GM23338 (cell line): ENCODE data around the gene CAV2. TPM values are rescaled to one million over a fixed set of nuclear protein-coding genes. Genes with fewer than 3 reads are reported as not detected.

ENCODE experiments used
- ATAC-seq: fragments of 200-7000 bp; cut with Tn5 transposase; 3 replicates; pipeline ENCODE4 v1.9.1; 2020
- DNase-seq: peaks from one replicate; pipeline ENCODE4 v3.0.0-alpha.2; 2015; ENCODE audit warnings: low spot score
- H2AFZ ChIP-seq: fragments of 200-600 bp; sonication (generic); 2 replicates; pipeline ENCODE4 v1.8.0; 2016; ENCODE audit warnings: antibody characterized with exemption, mild to moderate bottlenecking, moderate library complexity
- H3F3A ChIP-seq: fragments of 200-600 bp; sonication (generic); replicated peaks from 2 replicates; pipeline ENCODE4 v1.8.0; 2017; ENCODE audit warnings: antibody characterized with exemption, mixed run types, low read depth
- H3K27ac ChIP-seq: fragments of 200-600 bp; sonication (generic); 2 replicates; pipeline ENCODE4 v1.6.1; 2016; ENCODE audit warnings: low read depth
- H3K27me3 ChIP-seq: fragments of 200-600 bp; sonication (generic); 2 replicates; pipeline ENCODE4 v1.8.0; 2016; ENCODE audit warnings: mild to moderate bottlenecking, mixed run types, moderate library complexity; ENCODE audit not compliant: insufficient read depth
- H3K36me3 ChIP-seq: fragments of 200-600 bp; sonication (generic); 2 replicates; pipeline ENCODE4 v1.8.0; 2016; ENCODE audit warnings: mild to moderate bottlenecking; ENCODE audit not compliant: insufficient read depth
- H3K4me1 ChIP-seq: fragments of 200-600 bp; sonication (generic); 2 replicates; pipeline ENCODE4 v1.8.0; 2016; ENCODE audit warnings: mild to moderate bottlenecking, moderate library complexity; ENCODE audit not compliant: insufficient read depth
- H3K4me2 ChIP-seq: fragments of 200-600 bp; sonication (generic); 2 replicates; pipeline ENCODE4 v1.7.1; 2017; ENCODE audit warnings: mixed run types
- H3K4me3 ChIP-seq: fragments of 200-600 bp; sonication (generic); 2 replicates; pipeline ENCODE4 v1.6.1; 2016; ENCODE audit warnings: mixed run types
- H3K79me2 ChIP-seq: fragments of 200-600 bp; sonication (generic); replicated peaks from 2 replicates; pipeline ENCODE4 v1.8.0; 2017; ENCODE audit warnings: mild to moderate bottlenecking; ENCODE audit not compliant: insufficient read depth
- H3K9me2 ChIP-seq: fragments of 200-600 bp; sonication (generic); 2 replicates; pipeline ENCODE4 v1.8.0; 2017; ENCODE audit not compliant: insufficient read depth
- H4K20me1 ChIP-seq: fragments of 200-600 bp; sonication (generic); replicated peaks from 2 replicates; pipeline ENCODE4 v1.8.0; 2017; ENCODE audit warnings: mild to moderate bottlenecking; ENCODE audit not compliant: insufficient read depth
- H3K27ac Mint-ChIP-seq: 2 replicates; pipeline ENCODE4 v1.8.0; 2020; ENCODE audit warnings: inconsistent platforms, mild to moderate bottlenecking, moderate library complexity, mixed read lengths
- H3K27me3 Mint-ChIP-seq: 3 replicates; pipeline ENCODE4 v1.8.0; 2022; ENCODE audit warnings: low read depth, mild to moderate bottlenecking, moderate library complexity, mixed read lengths, inconsistent platforms; ENCODE audit not compliant: insufficient read depth, poor library complexity
- H3K36me3 Mint-ChIP-seq: 3 replicates; pipeline ENCODE4 v1.8.0; 2021; ENCODE audit warnings: low read depth, mild to moderate bottlenecking, inconsistent platforms, moderate library complexity, mixed read lengths
- H3K4me1 Mint-ChIP-seq: 3 replicates; pipeline ENCODE4 v1.8.0; 2020; ENCODE audit warnings: mild to moderate bottlenecking, inconsistent platforms, mixed read lengths
- H3K4me3 Mint-ChIP-seq: 3 replicates; pipeline ENCODE4 v1.8.0; 2021; ENCODE audit warnings: moderate library complexity, mild to moderate bottlenecking, inconsistent platforms, mixed read lengths
- H3K9me3 Mint-ChIP-seq: 3 replicates; pipeline ENCODE4 v1.8.0; 2020; ENCODE audit warnings: moderate library complexity, mild to moderate bottlenecking, inconsistent platforms, mixed read lengths
- CTCF ChIP-seq, 2 experiments: fragments of 200-600 bp in 1 of 2; sonication (generic) in 1 of 2; conservative IDR thresholded peaks; 2 replicates each; pipeline versions ENCODE4 v1.5.1 to v1.6.1; 2016 to 2017; ENCODE audit warnings: antibody characterized with exemption in 2 of 2, low read depth in 2 of 2, mild to moderate bottlenecking in 2 of 2, moderate library complexity in 1 of 2
- ETS1 ChIP-seq: IDR thresholded peaks from 2 replicates; pipeline ENCODE4 v1.6.1; 2016; ENCODE audit warnings: antibody characterized with exemption
- EZH2 ChIP-seq: fragments of 200-600 bp; sonication (generic); IDR thresholded peaks from one replicate; pipeline ENCODE4 v1.8.0; 2017; ENCODE audit warnings: antibody characterized with exemption, mild to moderate bottlenecking, low read depth; ENCODE audit not compliant: unreplicated experiment
- EZH2phosphoT487 ChIP-seq: fragments of 200-600 bp; sonication (generic); IDR thresholded peaks from one replicate; pipeline ENCODE4 v1.8.1; 2018; ENCODE audit warnings: antibody characterized with exemption; ENCODE audit not compliant: unreplicated experiment
- JUNB ChIP-seq: IDR thresholded peaks from one replicate; pipeline ENCODE4 v1.6.1; 2016; ENCODE audit warnings: antibody characterized with exemption; ENCODE audit not compliant: unreplicated experiment
- POLR2AphosphoS5 ChIP-seq: IDR thresholded peaks from 2 replicates; pipeline ENCODE4 v1.6.1; 2016; ENCODE audit warnings: antibody characterized with exemption, low read depth
- REST ChIP-seq: IDR thresholded peaks from one replicate; pipeline ENCODE4 v1.6.1; 2018; ENCODE audit warnings: antibody characterized with exemption; ENCODE audit not compliant: unreplicated experiment
- STAT1 ChIP-seq: IDR thresholded peaks from one replicate; pipeline ENCODE4 v1.6.1; 2016; ENCODE audit warnings: antibody characterized with exemption; ENCODE audit not compliant: unreplicated experiment
- ZNF114 ChIP-seq: fragments of 250-450 bp; sonication (Bioruptor Pico); IDR thresholded peaks from 2 replicates; pipeline ENCODE4 v1.5.0; 2020; ENCODE audit warnings: mild to moderate bottlenecking, moderate library complexity
- ZNF331 ChIP-seq: fragments of 250-450 bp; sonication (Bioruptor Pico); IDR thresholded peaks from 2 replicates; pipeline ENCODE4 v1.5.0; 2020; ENCODE audit warnings: low read depth, mild to moderate bottlenecking, moderate library complexity
- ZNF462 ChIP-seq: fragments of 250-450 bp; sonication (Bioruptor Pico); IDR thresholded peaks from 2 replicates; pipeline ENCODE4 v1.5.0; 2020; ENCODE audit warnings: mild to moderate bottlenecking, moderate library complexity
- polyA plus RNA-seq: library from polyadenylated mRNA; unstranded; fragments of >200 nt; fragmentation: Nextera tagmentation; extraction: Ambion mirVana; gene quantifications from 2 replicates; pipeline ENCODE4 v1.2.1, GENCODE V29; 2016
- total RNA-seq: library from RNA; depleted of rRNA; stranded (reverse); fragments of >200 nt; shearing (Covaris generic); gene quantifications from 2 replicates; pipeline ENCODE4 v1.2.3, GENCODE V29; 2014

CAV2 gene
- total and polyA plus RNA-seq, 2 experiments from 2014 or later: 4.2 to 6.6 TPM

- TF ChIP-seq CTCF (conservative IDR thresholded peaks at IDR 0.05; ENCODE audit: low read depth in 2 of 2) (no peak), JUNB (no peak), ZNF331 (CRISPR knock-in tag) (no peak), STAT1 (no peak), EZH2 (no peak), ZNF114 (no peak)
Measured at GRCh38 chr7:116478834-116479233, 20.7 kb upstream of the CAV2 start (continued).

- Histone ChIP-seq H3K27me3 (no peaks in the 10 kb centered on the region), H3K79me2 (no peaks in the 10 kb centered on the region), H3F3A (no peaks in the 10 kb centered on the region), H3K27ac (no peak overlapping the region), H3K4me1 (peaks cover 5% of the 10 kb centered on the region; the same call in 1 of the 2 replicates), H2AFZ (no peak overlapping the region), H3K9me2 (no peaks in the 10 kb centered on the region), H3K36me3 (no peaks in the 10 kb centered on the region), H3K4me3 (no peak overlapping the region), H4K20me1 (no peaks in the 10 kb centered on the region), H3K4me2 (no peak overlapping the region)
- H3K27ac Mint-ChIP-seq: no peak overlapping the region
- DNase-seq (no peak), ATAC-seq (no peak)
- H3K4me3 Mint-ChIP-seq: no peak overlapping the region
- H3K36me3 Mint-ChIP-seq: no peaks in the 10 kb centered on the region
- no peaks in the 10 kb centered on the region for H3K4me1 Mint-ChIP-seq
- peaks cover 3% of the 10 kb centered on the region for H3K27me3 Mint-ChIP-seq
- H3K9me3 Mint-ChIP-seq: no peaks in the 10 kb centered on the region
- TF ChIP-seq ZNF114: no peak
- TF ChIP-seq ZNF331 (CRISPR knock-in tag): no peak
- TF ChIP-seq STAT1: no peak
- TF ChIP-seq JUNB: no peak
- no peak for TF ChIP-seq ZNF462
- no peak for TF ChIP-seq EZH2phosphoT487
- no peak for TF ChIP-seq POLR2AphosphoS5
- no peak for TF ChIP-seq EZH2
- no peak for TF ChIP-seq ETS1
- no peak for TF ChIP-seq REST
Measured at GRCh38 chr7:116483271-116483942, 16.1 kb upstream of the CAV2 start.
